Activated CD4-positive, alpha-beta T cell treated with anti-CD3 and anti-CD28 coated beads for 1 hour (primary cell): Measurements from ENCODE around the gene NMBR.
"Not testable (repeated sequence)": the region's sequence is repeated elsewhere in the genome, so short reads cannot be mapped to it uniquely, and the experiment has no call there.

ENCODE experiments used
- DNase-seq: peaks from one replicate; pipeline ENCODE4 v3.0.0-alpha.2; 2020

NMBR gene

GRCh38 chr6:142048593-142048980, 98.3 kb downstream of the NMBR start:
- DNase-seq, result no peak

GRCh38 chr6:142047934-142048592, 98.9 kb downstream of the NMBR start:
- DNase-seq, result no peak

- no peak for DNase-seq
Observed at GRCh38 chr6:142045380-142046278, 101.3 kb downstream of the NMBR start.

GRCh38 chr6:142035890-142036289, 111.0 kb downstream of the NMBR start:
- DNase-seq, result no peak

- no peak for DNase-seq
Observed at GRCh38 chr6:142031035-142031434, 115.9 kb downstream of the NMBR start.

- DNase-seq, result no peak
Observed at GRCh38 chr6:142030115-142030619, 116.8 kb downstream of the NMBR start.

GRCh38 chr6:142028527-142028926, 118.4 kb downstream of the NMBR start:
- no peak for DNase-seq

GRCh38 chr6:142027804-142028203, 119.1 kb downstream of the NMBR start:
- DNase-seq, result not testable (repeated sequence)

- no peak for DNase-seq
Observed at GRCh38 chr6:142027074-142027473, 119.8 kb downstream of the NMBR start.

GRCh38 chr6:142026471-142026870, 120.5 kb downstream of the NMBR start:
- no peak for DNase-seq
